ENCODE measurements around the gene MRPL27. TPM values are rescaled to one million over a fixed set of nuclear protein-coding genes. Genes with fewer than 3 reads are reported as not detected.

MRPL27 gene
- total RNA-seq, 1 experiment from 2014 or later = 106 TPM

GRCh38 chr17:50358177-50358576 lies 14.8 kb downstream of the MRPL27 start:
- Histone ChIP-seq H3K9ac (ENCODE audit: low read length) (no peak overlapping the region), H3K4me1 (ENCODE audit: control insufficient read depth in 1 of 2, insufficient read depth in 2 of 2, low read length in 2 of 2) (peaks cover 3 to 6% of the 10 kb centered on the region in 2 experiments; a peak in 2 of 4 replicates), H3K9me2 (ENCODE audit: insufficient read depth) (no peaks in the 10 kb centered on the region), H3K4me2 (ENCODE audit: low read length) (no peak overlapping the region), H2AFZ (ENCODE audit: low read depth, low read length, poor library complexity, severe bottlenecking) (no peak overlapping the region), H3K4me3 (replicated peaks in 1 of 2; ENCODE audit: low read depth in 1 of 2, low read length in 2 of 2) (no peak overlapping the region), H3K9me3 (ENCODE audit: control insufficient read depth in 1 of 2, insufficient read depth in 1 of 2, low read depth in 1 of 2, low read length in 2 of 2) (no peaks in the 10 kb centered on the region), H4K20me1 (ENCODE audit: insufficient read depth) (no peaks in the 10 kb centered on the region), H3K27ac (ENCODE audit: low read depth, low read length) (no peak overlapping the region), H3K79me2 (ENCODE audit: insufficient read depth, low read length) (no peaks in the 10 kb centered on the region), H3K27me3 (ENCODE audit: insufficient read depth, low read length) (no peaks in the 10 kb centered on the region), H3K36me3 (ENCODE audit: control insufficient read depth in 1 of 2, insufficient read depth in 2 of 2, low read length in 2 of 2) (peaks cover 51 to 59% of the 10 kb centered on the region in 2 experiments; a peak in 3 of 4 replicates)
- RAD21 ChIA-PET (ENCODE audit: low non-redundant PET in 1 of 2, low total read pairs in 2 of 2, uncharacterized antibody in 2 of 2, unreplicated experiment in 2 of 2) = no interaction called here
- CTCF ChIA-PET = no interaction called here
- no peak for DNase-seq (ENCODE audit: low read depth, low spot score)
- ATAC-seq = no peak
- no TSS peak for BruUV-seq (replicated peaks)
- POLR2A ChIA-PET = no interaction called here
- TF ChIP-seq SP1 (IDR thresholded peaks at IDR 0.05; ENCODE audit: low read depth) = no peak
- no peak for TF ChIP-seq FOSL1 (IDR thresholded peaks at IDR 0.05; ENCODE audit: low read depth)
- TF ChIP-seq POLR2A (IDR thresholded peaks at IDR 0.05; ENCODE audit: borderline replicate concordance, extremely low read depth, insufficient read depth, insufficient read length) = no peak
- TF ChIP-seq SIN3A (IDR thresholded peaks at IDR 0.05; ENCODE audit: low read depth) = no peak
- no peak for TF ChIP-seq ATF3 (IDR thresholded peaks at IDR 0.05)
- no peak for TF ChIP-seq TCF7L2 (IDR thresholded peaks at IDR 0.05; ENCODE audit: borderline replicate concordance, extremely low read depth, insufficient read depth, insufficient read length)
- no peak for TF ChIP-seq ZFX (IDR thresholded peaks at IDR 0.05)
- TF ChIP-seq CTCF (IDR thresholded peaks at IDR 0.05 in 2 of 3, conservative IDR thresholded peaks at IDR 0.05 in 1 of 3; ENCODE audit: borderline replicate concordance in 1 of 3, insufficient read depth in 1 of 3, low read depth in 2 of 3, low read length in 2 of 3) = no peak
- no peak for TF ChIP-seq EZH2 (IDR thresholded peaks at IDR 0.05)
- TF ChIP-seq JUND (IDR thresholded peaks at IDR 0.05) = no peak
- TF ChIP-seq SRF (IDR thresholded peaks at IDR 0.05; ENCODE audit: low read depth) = no peak
- no peak for TF ChIP-seq CEBPB (IDR thresholded peaks at IDR 0.05; ENCODE audit: low read depth)
- no peak for TF ChIP-seq EZH2phosphoT487 (IDR thresholded peaks at IDR 0.05; ENCODE audit: borderline replicate concordance)
- TF ChIP-seq CBX3 (IDR thresholded peaks at IDR 0.05; ENCODE audit: low read depth) = no peak
- TF ChIP-seq POLR2AphosphoS5 (IDR thresholded peaks at IDR 0.05; ENCODE audit: low read depth, low read length) = no peak
- intact Hi-C loops (cut with micrococcal nuclease) = no loop called here

Data from HCT116 (cell line).